Urinary bladder (tissue), 4 donors: ENCODE results near the gene ZNF407. TPM values are rescaled to one million over a fixed set of nuclear protein-coding genes. Genes with fewer than 3 reads are reported as not detected.

Experiments
- DNase-seq: peaks from one replicate; pipeline ENCODE4 v3.0.0-alpha.2; 2015; ENCODE audit errors: extremely low spot score
- H3K27ac ChIP-seq: one replicate; pipeline ENCODE4 v1.5.1; 2013; ENCODE audit warnings: low read depth, mild to moderate bottlenecking, moderate library complexity
- H3K36me3 ChIP-seq: one replicate; pipeline ENCODE4 v1.6.1; 2013; ENCODE audit warnings: mild to moderate bottlenecking, moderate library complexity; ENCODE audit not compliant: insufficient read depth
- H3K4me1 ChIP-seq: one replicate; pipeline ENCODE4 v1.6.1; 2013; ENCODE audit warnings: mild to moderate bottlenecking, moderate library complexity; ENCODE audit not compliant: insufficient read depth
- H3K4me3 ChIP-seq: one replicate; pipeline ENCODE4 v1.5.1; 2013; ENCODE audit warnings: low read depth, low read length
- WGBS: extraction: QIAGEN DNeasy Blood & Tissue Kit; methylation state at CpG from one replicate; pipeline ENCODE4 v1.1.7; 2013; 5-methylcytosine and 5-hydroxymethylcytosine counted together
- polyA plus RNA-seq: library from polyadenylated mRNA; stranded (reverse); fragments of 200-250 nt; gene quantifications from one replicate; pipeline ENCODE4 v1.2.3, GENCODE V29; 2013
- total RNA-seq: library from RNA; depleted of rRNA; stranded (reverse); fragments of >200 nt; gene quantifications from one replicate; pipeline ENCODE4 v1.2.3, GENCODE V29; 2014
- donor health status: healthy with polysubstance abuse.
- donor health status: healthy.

ZNF407 gene
- total and polyA plus RNA-seq, 2 donors: 5.9 to 40.8 TPM

GRCh38 chr18:74790451-74790850 lies 192.8 kb downstream of the ZNF407 start:
- DNase-seq: no peak
- no peaks in the 10 kb centered on the region for H3K36me3 ChIP-seq
- 88% methylated on average over 1 of the region's 1 CpG for WGBS
- H3K4me3 ChIP-seq: no peak overlapping the region
- H3K4me1 ChIP-seq: no peaks in the 10 kb centered on the region
- H3K27ac ChIP-seq: no peak overlapping the region

- no peak for DNase-seq
These were observed 194.0 kb downstream of the ZNF407 start for GRCh38 chr18:74791501-74792194.

GRCh38 chr18:74793746-74794145 lies 196.1 kb downstream of the ZNF407 start:
- Histone ChIP-seq H3K4me3 (no peak overlapping the region), H3K27ac (no peak overlapping the region), H3K4me1 (peaks cover 2% of the 10 kb centered on the region), H3K36me3 (no peaks in the 10 kb centered on the region)
- DNase-seq: no peak
- WGBS: 83% methylated on average over 9 of the region's 9 CpGs

More at GRCh38 chr18:74791501-74792194, 194.0 kb downstream of the ZNF407 start:
- Histone ChIP-seq H3K4me1 (no peaks in the 10 kb centered on the region), H3K4me3 (no peak overlapping the region), H3K27ac (no peak overlapping the region), H3K36me3 (no peaks in the 10 kb centered on the region)
- 91% methylated on average over 8 of the region's 8 CpGs for WGBS

GRCh38 chr18:74795751-74796150 lies 198.1 kb downstream of the ZNF407 start:
- 97% methylated on average over 9 of the region's 9 CpGs for WGBS
- H3K27ac ChIP-seq: no peak overlapping the region

GRCh38 chr18:74796211-74796610 lies 198.5 kb downstream of the ZNF407 start:
- Histone ChIP-seq H3K27ac (no peak overlapping the region), H3K4me3 (no peak overlapping the region), H3K36me3 (no peaks in the 10 kb centered on the region), H3K4me1 (peaks cover 2% of the 10 kb centered on the region)
- no peak for DNase-seq
- WGBS: 91% methylated on average over 4 of the region's 4 CpGs

More at GRCh38 chr18:74795751-74796150, 198.1 kb downstream of the ZNF407 start:
- Histone ChIP-seq H3K4me1 (peaks cover 2% of the 10 kb centered on the region), H3K36me3 (no peaks in the 10 kb centered on the region), H3K4me3 (no peak overlapping the region)
- DNase-seq: no peak

GRCh38 chr18:74796841-74797576 lies 199.3 kb downstream of the ZNF407 start:
- no peak overlapping the region for H3K4me3 ChIP-seq
- no peaks in the 10 kb centered on the region for H3K36me3 ChIP-seq
- no peak for DNase-seq
- peaks cover 2% of the 10 kb centered on the region for H3K4me1 ChIP-seq
- H3K27ac ChIP-seq: peak overlapping the region; percentile 52
- 44% methylated on average over 7 of the region's 7 CpGs for WGBS

GRCh38 chr18:74797577-74798151 lies 200.0 kb downstream of the ZNF407 start:
- Histone ChIP-seq H3K27ac (no peak overlapping the region), H3K4me1 (peaks cover 2% of the 10 kb centered on the region)
- WGBS: 77% methylated on average over 6 of the region's 6 CpGs

GRCh38 chr18:74799542-74799941 lies 201.9 kb downstream of the ZNF407 start:
- 95% methylated on average over 2 of the region's 2 CpGs for WGBS
- Histone ChIP-seq H3K27ac (no peak overlapping the region), H3K36me3 (no peaks in the 10 kb centered on the region), H3K4me1 (peaks cover 2% of the 10 kb centered on the region), H3K4me3 (no peak overlapping the region)
- DNase-seq: no peak

More at GRCh38 chr18:74797577-74798151, 200.0 kb downstream of the ZNF407 start:
- H3K36me3 ChIP-seq: no peaks in the 10 kb centered on the region
- no peak for DNase-seq
- no peak overlapping the region for H3K4me3 ChIP-seq

- H3K27ac ChIP-seq: no peak overlapping the region
- H3K4me3 ChIP-seq: no peak overlapping the region
- no peak for DNase-seq
- no peaks in the 10 kb centered on the region for H3K36me3 ChIP-seq
- H3K4me1 ChIP-seq: peaks cover 2% of the 10 kb centered on the region
These were observed 202.4 kb downstream of the ZNF407 start for GRCh38 chr18:74800098-74800497.

GRCh38 chr18:74803117-74803516 lies 205.4 kb downstream of the ZNF407 start:
- Histone ChIP-seq H3K27ac (no peak overlapping the region), H3K36me3 (no peaks in the 10 kb centered on the region), H3K4me1 (no peaks in the 10 kb centered on the region), H3K4me3 (no peak overlapping the region)
- 82% methylated on average over 4 of the region's 4 CpGs for WGBS
- DNase-seq: no peak

- Histone ChIP-seq H3K36me3 (no peaks in the 10 kb centered on the region), H3K27ac (no peak overlapping the region), H3K4me3 (no peak overlapping the region), H3K4me1 (no peaks in the 10 kb centered on the region)
- peak; percentile 6 for DNase-seq
- WGBS: 62% methylated on average over 10 of the region's 10 CpGs
These were observed 206.1 kb downstream of the ZNF407 start for GRCh38 chr18:74803769-74804168.

GRCh38 chr18:74804677-74805076 lies 207.0 kb downstream of the ZNF407 start:
- 74% methylated on average over 6 of the region's 6 CpGs for WGBS

GRCh38 chr18:74806073-74806472 lies 208.4 kb downstream of the ZNF407 start:
- no peak overlapping the region for H3K27ac ChIP-seq
- DNase-seq: no peak
- no peak overlapping the region for H3K4me3 ChIP-seq
- no peaks in the 10 kb centered on the region for H3K36me3 ChIP-seq
- 81% methylated on average over 6 of the region's 6 CpGs for WGBS
- no peaks in the 10 kb centered on the region for H3K4me1 ChIP-seq

More at GRCh38 chr18:74804677-74805076, 207.0 kb downstream of the ZNF407 start:
- no peaks in the 10 kb centered on the region for H3K4me1 ChIP-seq
- no peak overlapping the region for H3K4me3 ChIP-seq
- H3K27ac ChIP-seq: no peak overlapping the region
- no peaks in the 10 kb centered on the region for H3K36me3 ChIP-seq
- DNase-seq: no peak
